Breast epithelium (tissue), 4 donors: ENCODE measurements around the gene PSIP1. TPM values are rescaled to one million over a fixed set of nuclear protein-coding genes. Genes with fewer than 3 reads are reported as not detected.

Source experiments
- DNase-seq, 2 donors: peaks; one replicate each; pipeline ENCODE4 v3.0.0-alpha.2; 2019; ENCODE audit warnings: low spot score in 2 of 2
- H3K27ac ChIP-seq, 2 donors: fragments of 200-600 bp; sonication (generic) in 1 of 2; one replicate each; pipeline ENCODE4 v1.5.1; 2016 to 2019; ENCODE audit warnings: mild to moderate bottlenecking in 1 of 2
- H3K27me3 ChIP-seq, 2 donors: fragments of 200-600 bp; sonication (generic) in 1 of 2; one replicate each; pipeline versions ENCODE4 v1.5.1 to v1.6.0; 2017 to 2019; ENCODE audit warnings: control low read depth in 1 of 2, mild to moderate bottlenecking in 1 of 2
- H3K36me3 ChIP-seq: fragments of 200-600 bp; one replicate; pipeline ENCODE4 v1.5.1; 2019
- H3K4me1 ChIP-seq, 2 donors: fragments of 200-600 bp; sonication (generic); one replicate each; pipeline ENCODE4 v1.5.1; 2016 to 2019; ENCODE audit warnings: control low read depth in 1 of 2
- H3K4me3 ChIP-seq, 3 donors: fragments of 200-600 bp; sonication (generic); 1 replicate in 2 of 3; 2 replicates in 1 of 3; pipeline ENCODE4 v1.5.1; 2016 to 2019; ENCODE audit warnings: mild to moderate bottlenecking in 3 of 3, moderate library complexity in 2 of 3
- H3K9me3 ChIP-seq, 2 donors: fragments of 200-600 bp; sonication (generic) in 1 of 2; one replicate each; pipeline ENCODE4 v1.5.1; 2016 to 2019; ENCODE audit warnings: control low read depth in 1 of 2
- POLR2AphosphoS5 ChIP-seq, 3 donors: sonication (generic); formaldehyde crosslinking; IDR thresholded peaks; one replicate each; pipeline ENCODE4 v1.6.1; 2017; ENCODE audit warnings: antibody characterized with exemption in 3 of 3
- intact Hi-C: fragments of 100-400 bp; cut with DNase I; formaldehyde crosslinking; loops from one replicate; pipeline ENCODE4 v1.15.1; 2023; ENCODE audit warnings: low total_unique reads
- total RNA-seq, 3 donors: library from RNA; depleted of rRNA; stranded (reverse); fragments of >200 nt; gene quantifications; one replicate each; pipeline ENCODE4 v1.1.0, GENCODE V29; 2016
- TF ChIP-seq, protein P1 (sequence below), 3 donors: fragments of 450-650 bp; IDR thresholded peaks; one replicate each; pipeline ENCODE4 v1.5.1; 2016 to 2017; ENCODE audit warnings: antibody characterized with exemption in 3 of 3, mild to moderate bottlenecking in 3 of 3, moderate library complexity in 3 of 3

Gene PSIP1
- total RNA-seq, 3 donors from 2014 or later: 28.0 to 39.1 (median 39.0) TPM

DNA sequence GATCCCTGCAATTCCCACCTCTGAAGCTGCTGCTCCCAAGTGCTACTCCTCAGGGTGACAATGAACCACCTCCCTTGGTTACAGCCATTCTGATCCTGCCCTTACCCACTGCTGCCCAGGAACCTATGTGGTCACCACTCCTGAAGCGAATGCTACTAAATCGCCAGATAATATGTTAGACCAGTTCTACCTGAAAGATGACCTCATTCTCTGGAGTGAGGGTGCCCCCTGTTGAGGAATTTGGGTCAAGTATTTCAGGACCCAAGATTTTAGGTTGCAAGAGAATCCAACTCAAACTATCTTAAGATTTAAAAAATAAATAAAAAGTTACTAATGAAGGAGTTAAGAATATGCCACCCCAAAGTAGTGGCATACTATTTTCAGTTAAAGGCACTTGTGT is 93.9 kb downstream of the PSIP1 start:
- no peak overlapping the region for H3K4me3 ChIP-seq
- H3K4me1 ChIP-seq: no peaks in the 10 kb centered on the region
- intact Hi-C loops: no loop called here
- DNase-seq: no peak
- no peaks in the 10 kb centered on the region for H3K27me3 ChIP-seq
- H3K27ac ChIP-seq: no peak overlapping the region
- H3K9me3 ChIP-seq: no peaks in the 10 kb centered on the region
- TF ChIP-seq, protein P1, sequence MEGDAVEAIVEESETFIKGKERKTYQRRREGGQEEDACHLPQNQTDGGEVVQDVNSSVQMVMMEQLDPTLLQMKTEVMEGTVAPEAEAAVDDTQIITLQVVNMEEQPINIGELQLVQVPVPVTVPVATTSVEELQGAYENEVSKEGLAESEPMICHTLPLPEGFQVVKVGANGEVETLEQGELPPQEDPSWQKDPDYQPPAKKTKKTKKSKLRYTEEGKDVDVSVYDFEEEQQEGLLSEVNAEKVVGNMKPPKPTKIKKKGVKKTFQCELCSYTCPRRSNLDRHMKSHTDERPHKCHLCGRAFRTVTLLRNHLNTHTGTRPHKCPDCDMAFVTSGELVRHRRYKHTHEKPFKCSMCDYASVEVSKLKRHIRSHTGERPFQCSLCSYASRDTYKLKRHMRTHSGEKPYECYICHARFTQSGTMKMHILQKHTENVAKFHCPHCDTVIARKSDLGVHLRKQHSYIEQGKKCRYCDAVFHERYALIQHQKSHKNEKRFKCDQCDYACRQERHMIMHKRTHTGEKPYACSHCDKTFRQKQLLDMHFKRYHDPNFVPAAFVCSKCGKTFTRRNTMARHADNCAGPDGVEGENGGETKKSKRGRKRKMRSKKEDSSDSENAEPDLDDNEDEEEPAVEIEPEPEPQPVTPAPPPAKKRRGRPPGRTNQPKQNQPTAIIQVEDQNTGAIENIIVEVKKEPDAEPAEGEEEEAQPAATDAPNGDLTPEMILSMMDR (IDR thresholded peaks at IDR 0.05): peak in 2 of 3 donors; percentile 28 to 42
- TF ChIP-seq POLR2AphosphoS5 (IDR thresholded peaks at IDR 0.05): no peak
- H3K36me3 ChIP-seq: no peaks in the 10 kb centered on the region

Other genes starting within 250 kb of the PSIP1 start
- 10 to 100 TPM in 2 of 3 donors, 1 to 10 TPM in 1; 6.2 to 14.8 (median 14.4) TPM for gene TTC39B, start 203.8 kb downstream of the PSIP1 start, total RNA-seq
- 10 to 100 TPM; 28.3 to 38.1 (median 33.4) TPM for gene SNAPC3, start 88.1 kb downstream of the PSIP1 start, total RNA-seq
- 1 to 10 TPM; 4.8 to 8.8 (median 5.6) TPM for gene CCDC171, start 42.1 kb upstream of the PSIP1 start, total RNA-seq